GM20431 (cell line): ENCODE data around the gene TEDC1.

Source experiments
- in situ Hi-C: fragments of 300-500 bp; cut with MseI, MboI; formaldehyde crosslinking; loops from one replicate; pipeline ENCODE4 v1.15.0; 2020; ENCODE audit warnings: low sequenced_read_pairs; ENCODE audit not compliant: unreplicated experiment

TEDC1 gene

GRCh38 chr14:105494606-105494929 is 3.5 kb downstream of the TEDC1 start:
- in situ Hi-C loops = no loop called here

GRCh38 chr14:105495101-105495989 is 4.3 kb downstream of the TEDC1 start:
- in situ Hi-C loops = no loop called here

- in situ Hi-C loops = no loop called here
Measured at GRCh38 chr14:105495990-105496830, 5.2 kb downstream of the TEDC1 start.

- in situ Hi-C loops = no loop called here
Measured at GRCh38 chr14:105496831-105497591, 6.0 kb downstream of the TEDC1 start.

GRCh38 chr14:105497671-105498429 is 6.8 kb downstream of the TEDC1 start:
- in situ Hi-C loops = no loop called here

- in situ Hi-C loops = no loop called here
Measured at GRCh38 chr14:105498430-105499255, 7.6 kb downstream of the TEDC1 start.

- in situ Hi-C loops = no loop called here
Measured at GRCh38 chr14:105499256-105500035, 8.4 kb downstream of the TEDC1 start.

GRCh38 chr14:105500036-105500725 is 9.1 kb downstream of the TEDC1 start:
- in situ Hi-C loops = no loop called here

- in situ Hi-C loops = no loop called here
Measured at GRCh38 chr14:105500726-105501101, 9.7 kb downstream of the TEDC1 start.

- in situ Hi-C loops = no loop called here
Measured at GRCh38 chr14:105501504-105502291, 10.7 kb downstream of the TEDC1 start.

- in situ Hi-C loops = no loop called here
Measured at GRCh38 chr14:105502446-105503295, 11.6 kb downstream of the TEDC1 start.

GRCh38 chr14:105503296-105503640 is 12.2 kb downstream of the TEDC1 start:
- in situ Hi-C loops = no loop called here

GRCh38 chr14:105503935-105504692 is 13.1 kb downstream of the TEDC1 start:
- in situ Hi-C loops = no loop called here

- in situ Hi-C loops = no loop called here
Measured at GRCh38 chr14:105505101-105505500, 14.1 kb downstream of the TEDC1 start.

- in situ Hi-C loops = no loop called here
Measured at GRCh38 chr14:105507247-105507646, 16.2 kb downstream of the TEDC1 start.
